ENCODE measurements around the gene LRP6.

Gene LRP6

DNA sequence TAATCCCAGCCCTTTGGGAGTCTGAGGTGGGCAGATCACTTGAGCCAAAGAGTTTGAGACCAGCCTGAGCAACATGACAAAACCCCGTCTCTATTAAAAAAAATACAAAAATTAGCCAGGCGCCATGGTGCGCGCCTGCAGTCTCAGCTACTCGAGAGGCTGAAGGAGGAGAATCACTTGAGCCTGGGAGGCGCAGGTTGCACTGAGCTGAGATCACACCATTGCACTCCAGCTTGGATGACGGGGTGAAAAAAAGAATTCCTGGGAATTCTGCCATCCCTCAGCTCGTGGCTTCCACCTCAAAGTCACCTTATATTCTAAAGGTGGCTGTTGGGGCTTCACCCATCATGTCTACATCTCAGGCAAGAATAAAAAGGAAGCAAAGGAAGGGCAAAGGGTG, 183.2 kb downstream of the LRP6 start:
- TF ChIP-seq, protein P1, sequence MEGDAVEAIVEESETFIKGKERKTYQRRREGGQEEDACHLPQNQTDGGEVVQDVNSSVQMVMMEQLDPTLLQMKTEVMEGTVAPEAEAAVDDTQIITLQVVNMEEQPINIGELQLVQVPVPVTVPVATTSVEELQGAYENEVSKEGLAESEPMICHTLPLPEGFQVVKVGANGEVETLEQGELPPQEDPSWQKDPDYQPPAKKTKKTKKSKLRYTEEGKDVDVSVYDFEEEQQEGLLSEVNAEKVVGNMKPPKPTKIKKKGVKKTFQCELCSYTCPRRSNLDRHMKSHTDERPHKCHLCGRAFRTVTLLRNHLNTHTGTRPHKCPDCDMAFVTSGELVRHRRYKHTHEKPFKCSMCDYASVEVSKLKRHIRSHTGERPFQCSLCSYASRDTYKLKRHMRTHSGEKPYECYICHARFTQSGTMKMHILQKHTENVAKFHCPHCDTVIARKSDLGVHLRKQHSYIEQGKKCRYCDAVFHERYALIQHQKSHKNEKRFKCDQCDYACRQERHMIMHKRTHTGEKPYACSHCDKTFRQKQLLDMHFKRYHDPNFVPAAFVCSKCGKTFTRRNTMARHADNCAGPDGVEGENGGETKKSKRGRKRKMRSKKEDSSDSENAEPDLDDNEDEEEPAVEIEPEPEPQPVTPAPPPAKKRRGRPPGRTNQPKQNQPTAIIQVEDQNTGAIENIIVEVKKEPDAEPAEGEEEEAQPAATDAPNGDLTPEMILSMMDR (IDR thresholded peaks at IDR 0.05; ENCODE audit: low read depth, low read length) = no peak
- DNase-seq (ENCODE audit: extremely low read depth, low read depth) = no peak

DNA sequence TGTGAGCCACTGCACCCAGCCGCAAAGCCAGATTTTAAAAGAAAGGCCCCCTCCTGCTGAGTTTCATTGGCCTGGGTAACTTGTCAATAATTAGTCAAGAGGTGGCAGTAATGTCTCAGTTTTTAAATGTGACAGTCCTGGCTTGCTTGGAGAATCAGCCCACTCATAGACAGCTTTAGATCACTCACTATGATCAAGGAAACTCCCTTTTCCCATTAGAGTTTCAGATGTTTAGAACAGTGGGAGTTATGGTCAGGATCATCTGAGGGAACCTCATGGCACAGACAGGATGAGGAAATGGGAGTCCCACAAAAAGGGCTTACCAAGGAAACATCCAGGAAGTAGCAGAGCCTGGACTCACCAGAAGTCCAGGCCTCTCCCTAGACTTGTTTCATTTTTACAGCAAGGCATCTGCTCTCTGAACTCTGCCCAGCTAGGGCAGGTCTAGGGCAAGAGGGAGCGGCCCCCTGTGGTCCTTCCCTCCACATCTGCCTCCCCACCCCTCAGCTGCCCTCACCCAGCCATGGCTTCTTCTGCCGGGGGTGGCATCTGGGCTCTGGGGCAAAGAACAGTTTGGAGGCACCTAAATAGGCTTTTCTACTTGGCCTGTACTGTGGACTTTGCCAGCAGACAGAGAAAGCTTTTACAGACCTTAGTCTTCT, 184.9 kb downstream of the LRP6 start:
- no peak for DNase-seq (ENCODE audit: extremely low read depth, low read depth)
- TF ChIP-seq, protein P1 (IDR thresholded peaks at IDR 0.05; ENCODE audit: low read depth, low read length) = peak; percentile 30

DNA sequence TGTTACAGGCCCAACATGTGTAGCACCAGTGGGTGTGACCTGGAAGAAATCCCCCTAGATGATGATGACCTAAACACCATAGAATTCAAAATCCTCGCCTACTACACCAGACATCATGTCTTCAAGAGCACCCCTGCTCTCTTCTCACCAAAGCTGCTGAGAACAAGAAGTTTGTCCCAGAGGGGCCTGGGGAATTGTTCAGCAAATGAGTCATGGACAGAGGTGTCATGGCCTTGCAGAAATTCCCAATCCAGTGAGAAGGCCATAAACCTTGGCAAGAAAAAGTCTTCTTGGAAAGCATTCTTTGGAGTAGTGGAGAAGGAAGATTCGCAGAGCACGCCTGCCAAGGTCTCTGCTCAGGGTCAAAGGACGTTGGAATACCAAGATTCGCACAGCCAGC, 187.6 kb downstream of the LRP6 start:
- no peak for DNase-seq (ENCODE audit: extremely low read depth, low read depth)
- TF ChIP-seq, protein P1 (IDR thresholded peaks at IDR 0.05; ENCODE audit: low read depth, low read length) = no peak

DNA sequence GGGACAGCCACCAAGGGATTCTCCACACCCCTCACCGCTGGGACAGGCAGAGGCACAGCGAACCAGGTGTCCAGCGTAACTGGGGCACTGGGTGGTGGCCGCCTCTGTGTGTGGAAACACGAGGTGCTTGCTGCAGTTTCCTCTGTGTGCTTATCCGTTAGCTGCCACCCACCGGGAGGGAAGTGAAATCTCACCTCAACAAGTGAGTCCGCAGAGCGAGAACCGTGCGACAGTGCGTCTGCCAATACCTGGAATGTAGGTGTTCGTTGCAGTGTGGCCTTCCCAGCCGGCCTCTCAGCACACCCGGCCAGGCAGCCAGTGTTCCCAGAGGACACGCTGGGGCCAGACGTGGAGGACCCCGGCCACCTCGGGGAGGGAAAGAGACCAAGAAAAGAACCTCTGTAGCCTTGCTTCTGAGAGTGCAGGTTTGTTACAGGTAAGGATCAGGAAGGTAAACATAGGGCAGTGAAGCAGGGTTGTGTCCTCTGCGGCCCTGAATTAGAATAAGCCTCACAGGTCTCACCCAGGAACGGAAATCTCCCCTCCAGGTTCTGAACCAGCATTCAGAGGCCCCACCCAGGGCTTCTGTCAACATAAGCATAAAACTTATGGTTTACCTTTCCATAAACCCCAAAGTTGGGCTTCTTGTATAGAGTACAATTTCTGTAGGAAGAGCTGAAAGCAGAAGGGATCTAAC, 194.6 kb downstream of the LRP6 start:
- TF ChIP-seq, protein P1 (IDR thresholded peaks at IDR 0.05; ENCODE audit: low read depth, low read length) = no peak
- no peak for DNase-seq (ENCODE audit: extremely low read depth, low read depth)

DNA sequence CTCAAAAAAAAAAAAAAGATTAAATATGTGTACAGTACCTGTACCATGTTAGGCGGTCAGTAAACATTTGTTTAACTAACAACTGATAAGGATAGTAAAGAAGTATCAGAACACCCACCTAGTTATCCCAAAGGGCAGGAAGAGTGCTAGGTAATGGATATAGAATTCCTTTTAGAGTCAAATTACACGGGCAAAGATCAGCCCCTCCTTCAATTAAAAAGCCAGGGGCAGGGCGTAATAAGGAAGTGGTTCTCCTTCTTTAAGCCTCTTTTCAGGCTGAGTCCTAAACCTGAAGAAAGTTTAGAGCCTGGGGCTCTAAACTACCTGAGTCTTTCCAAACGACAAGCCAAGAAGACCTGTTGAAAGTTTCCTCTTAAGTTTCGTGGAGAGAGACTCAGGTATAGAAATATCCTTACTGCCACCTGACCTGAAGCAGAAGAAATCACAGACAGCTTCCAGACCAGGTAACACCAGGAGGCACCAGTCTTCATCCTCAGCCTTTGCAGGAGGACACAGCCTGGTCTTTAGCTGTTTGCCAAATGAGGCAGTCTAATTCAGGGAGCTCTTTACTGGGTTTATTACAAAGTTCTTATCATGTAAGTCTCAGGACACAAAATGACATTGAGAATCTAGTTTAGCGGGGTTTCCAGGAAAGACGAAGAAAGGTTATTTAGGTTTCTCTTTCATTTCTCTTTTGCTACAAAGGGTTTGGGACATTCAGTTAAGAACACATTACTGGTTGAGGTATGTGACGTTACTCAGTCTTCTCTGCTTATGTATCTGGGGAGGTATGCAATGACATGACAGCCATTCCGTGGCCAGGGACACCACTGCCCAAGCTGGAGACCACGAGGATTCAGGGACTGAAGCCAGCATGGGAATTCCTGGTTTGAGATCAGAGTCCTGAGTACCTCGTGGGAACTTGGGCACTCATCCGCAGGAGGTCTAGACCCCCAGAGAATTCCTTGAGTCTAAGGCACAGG, 195.9 kb downstream of the LRP6 start, which contains the start of gene BCL2L14:
TSS of gene BCL2L14 (plus strand) at position 266 of the 983 bp plus-strand sequence. CDS start 8,367 bp downstream, outside the sequence.
- TF ChIP-seq, protein P1 (IDR thresholded peaks at IDR 0.05; ENCODE audit: low read depth, low read length) = no peak
- no peak for DNase-seq (ENCODE audit: extremely low read depth, low read depth)

DNA sequence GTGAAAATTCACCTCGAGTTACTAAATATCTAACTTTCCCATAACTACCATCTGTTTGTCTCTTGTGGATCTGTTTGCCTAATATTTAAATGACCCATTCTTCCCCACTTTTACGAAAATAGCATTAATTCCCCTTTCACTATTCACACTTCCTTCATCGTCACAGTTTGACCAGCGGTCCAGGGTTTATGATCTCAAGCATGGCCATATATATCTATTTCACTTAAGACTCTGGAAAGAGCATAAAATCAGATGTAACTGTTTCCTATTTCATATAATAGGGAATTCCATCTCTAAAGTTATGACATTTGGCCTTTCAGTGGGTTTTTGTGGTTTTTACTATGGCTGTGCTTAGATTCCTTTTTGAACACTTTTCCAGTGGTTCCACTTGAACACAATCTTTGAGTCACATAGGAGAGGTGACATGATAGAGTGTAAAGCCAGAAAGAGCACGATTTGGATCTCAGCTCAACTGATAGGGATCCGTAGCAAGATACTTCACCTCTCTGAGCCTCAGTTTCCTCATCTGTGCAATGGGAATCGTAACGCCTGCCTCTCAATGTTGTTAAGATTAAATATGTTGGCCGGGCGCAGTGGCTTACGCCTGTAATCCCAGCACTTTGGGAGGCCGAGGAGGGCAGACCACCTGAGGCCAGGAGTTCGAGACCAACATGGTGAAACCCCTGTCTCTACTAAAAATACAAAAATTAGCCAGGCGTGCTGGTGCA, 196.9 kb downstream of the LRP6 start:
- TF ChIP-seq, protein P1 (IDR thresholded peaks at IDR 0.05; ENCODE audit: low read depth, low read length) = no peak
- DNase-seq (ENCODE audit: extremely low read depth, low read depth) = no peak
